Adipocyte (in vitro differentiated cells): ENCODE measurements around the gene C14orf132.

ENCODE experiments used
- DNase-seq: peaks from one replicate; pipeline ENCODE4 v3.0.0-alpha.2; 2015; ENCODE audit warnings: low read depth
- H3K27me3 ChIP-seq: replicated peaks from 2 replicates; pipeline ENCODE4 v1.7.0; 2013; ENCODE audit warnings: mild to moderate bottlenecking, low read length, moderate library complexity; ENCODE audit not compliant: control insufficient read depth, insufficient read depth
- H3K36me3 ChIP-seq: 2 replicates; pipeline ENCODE4 v1.7.0; 2013; ENCODE audit warnings: low read length, mild to moderate bottlenecking, moderate library complexity; ENCODE audit not compliant: control insufficient read depth, insufficient read depth, severe bottlenecking
- H3K4me1 ChIP-seq: 2 replicates; pipeline ENCODE4 v1.7.0; 2013; ENCODE audit warnings: mild to moderate bottlenecking, low read length, moderate library complexity; ENCODE audit not compliant: control insufficient read depth, insufficient read depth
- H3K4me3 ChIP-seq: 2 replicates; pipeline ENCODE4 v1.7.0; 2013; ENCODE audit warnings: mild to moderate bottlenecking, low read length, moderate library complexity
- H3K9ac ChIP-seq: 2 replicates; pipeline ENCODE4 v1.7.0; 2013; ENCODE audit warnings: mild to moderate bottlenecking, low read length, moderate library complexity
- H3K9me3 ChIP-seq: 2 replicates; pipeline ENCODE4 v1.7.0; 2013; ENCODE audit warnings: mild to moderate bottlenecking, low read length, moderate library complexity; ENCODE audit not compliant: control insufficient read depth

C14orf132 gene

DNA sequence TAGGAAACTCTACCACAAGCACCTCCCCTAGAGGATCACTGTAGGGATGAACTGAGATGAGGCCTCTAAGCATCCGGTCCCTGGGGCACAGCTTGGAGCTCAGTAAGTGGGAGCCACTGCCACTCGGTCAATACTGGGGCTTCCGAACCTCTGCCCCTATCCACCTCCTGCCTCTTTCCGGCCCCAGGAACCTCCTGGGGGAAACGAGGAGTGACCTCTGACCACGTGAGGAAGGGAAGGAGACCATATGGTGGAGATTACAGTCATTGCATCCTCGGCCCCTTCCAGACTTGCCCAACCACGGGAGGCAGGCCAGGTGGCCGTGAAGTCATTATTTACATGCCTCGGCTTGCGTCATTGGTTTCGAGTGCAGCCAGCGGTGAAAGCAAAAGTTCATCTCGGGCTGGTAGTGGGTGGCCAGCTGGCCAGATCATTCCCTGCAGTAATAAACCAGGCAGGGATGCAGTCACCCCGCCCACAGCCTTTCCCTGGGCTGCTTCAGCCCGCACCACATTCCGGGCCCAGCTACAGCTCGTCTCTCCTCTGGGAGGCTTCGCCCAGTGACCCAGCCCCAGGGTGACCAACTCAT lies 65.4 kb downstream of the C14orf132 start:
- peak; percentile 99 for DNase-seq
- Histone ChIP-seq H3K36me3 (no peaks in the 10 kb centered on the region), H3K4me1 (peaks cover 43% of the 10 kb centered on the region), H3K9me3 (no peaks in the 10 kb centered on the region), H3K9ac (no peak overlapping the region), H3K27me3 (no peaks in the 10 kb centered on the region), H3K4me3 (no peak overlapping the region)

- Histone ChIP-seq H3K27me3 (no peaks in the 10 kb centered on the region), H3K9ac (no peak overlapping the region), H3K4me3 (no peak overlapping the region), H3K36me3 (no peaks in the 10 kb centered on the region), H3K4me1 (peaks cover 43% of the 10 kb centered on the region), H3K9me3 (no peaks in the 10 kb centered on the region)
- DNase-seq = no peak
These were observed 66.1 kb downstream of the C14orf132 start for GRCh38 chr14:96105089-96105925.

- Histone ChIP-seq H3K36me3 (no peaks in the 10 kb centered on the region), H3K9ac (no peak overlapping the region), H3K27me3 (no peaks in the 10 kb centered on the region), H3K4me1 (peaks cover 39% of the 10 kb centered on the region), H3K9me3 (no peaks in the 10 kb centered on the region), H3K4me3 (no peak overlapping the region)
- no peak for DNase-seq
These were observed 66.8 kb downstream of the C14orf132 start for GRCh38 chr14:96105926-96106441.

- Histone ChIP-seq H3K4me3 (no peak overlapping the region), H3K9ac (no peak overlapping the region), H3K27me3 (no peaks in the 10 kb centered on the region), H3K4me1 (peaks cover 30% of the 10 kb centered on the region), H3K9me3 (no peaks in the 10 kb centered on the region), H3K36me3 (no peaks in the 10 kb centered on the region)
- DNase-seq = no peak
These were observed 67.7 kb downstream of the C14orf132 start for GRCh38 chr14:96106891-96107290.

- Histone ChIP-seq H3K4me3 (no peak overlapping the region), H3K4me1 (peaks cover 23% of the 10 kb centered on the region), H3K9me3 (peaks cover 5% of the 10 kb centered on the region), H3K9ac (no peak overlapping the region), H3K27me3 (no peaks in the 10 kb centered on the region), H3K36me3 (no peaks in the 10 kb centered on the region)
- no peak for DNase-seq
These were observed 69.1 kb downstream of the C14orf132 start for GRCh38 chr14:96108061-96108795.

DNA sequence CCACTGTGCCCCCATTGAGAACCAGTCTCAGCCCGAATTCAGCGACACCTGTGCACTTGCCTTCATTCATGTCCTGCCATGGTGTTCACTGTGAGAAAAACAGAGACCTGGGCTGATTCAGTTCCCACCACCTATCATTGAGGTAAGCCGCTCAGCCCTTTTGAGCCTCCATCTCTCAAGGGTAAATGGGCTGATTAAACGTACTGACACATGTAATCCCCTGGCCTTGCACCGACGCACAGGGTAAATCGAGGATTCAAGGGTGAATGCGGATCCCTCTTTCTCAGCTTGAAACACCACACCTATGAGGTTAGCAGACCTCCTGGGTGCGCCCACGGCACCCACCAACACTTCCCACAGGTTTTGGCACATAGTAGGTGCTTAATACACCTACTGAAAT lies 69.7 kb downstream of the C14orf132 start:
- H3K9ac ChIP-seq = no peak overlapping the region
- H3K36me3 ChIP-seq = no peaks in the 10 kb centered on the region
- DNase-seq = no peak
- peaks cover 23% of the 10 kb centered on the region for H3K4me1 ChIP-seq
- peaks cover 9% of the 10 kb centered on the region for H3K9me3 ChIP-seq
- H3K27me3 ChIP-seq = no peaks in the 10 kb centered on the region
- H3K4me3 ChIP-seq = no peak overlapping the region

GRCh38 chr14:96109596-96110355 lies 70.6 kb downstream of the C14orf132 start:
- no peak for DNase-seq
- peaks cover 16% of the 10 kb centered on the region for H3K9me3 ChIP-seq
- no peaks in the 10 kb centered on the region for H3K36me3 ChIP-seq
- no peaks in the 10 kb centered on the region for H3K27me3 ChIP-seq
- peaks cover 16% of the 10 kb centered on the region for H3K4me1 ChIP-seq
- no peak overlapping the region for H3K9ac ChIP-seq
- H3K4me3 ChIP-seq = no peak overlapping the region

- Histone ChIP-seq H3K36me3 (no peaks in the 10 kb centered on the region), H3K9ac (no peak overlapping the region), H3K4me3 (no peak overlapping the region), H3K9me3 (peaks cover 16% of the 10 kb centered on the region), H3K4me1 (no peaks in the 10 kb centered on the region), H3K27me3 (no peaks in the 10 kb centered on the region)
- no peak for DNase-seq
These were observed 72.9 kb downstream of the C14orf132 start for GRCh38 chr14:96112032-96112431.

DNA sequence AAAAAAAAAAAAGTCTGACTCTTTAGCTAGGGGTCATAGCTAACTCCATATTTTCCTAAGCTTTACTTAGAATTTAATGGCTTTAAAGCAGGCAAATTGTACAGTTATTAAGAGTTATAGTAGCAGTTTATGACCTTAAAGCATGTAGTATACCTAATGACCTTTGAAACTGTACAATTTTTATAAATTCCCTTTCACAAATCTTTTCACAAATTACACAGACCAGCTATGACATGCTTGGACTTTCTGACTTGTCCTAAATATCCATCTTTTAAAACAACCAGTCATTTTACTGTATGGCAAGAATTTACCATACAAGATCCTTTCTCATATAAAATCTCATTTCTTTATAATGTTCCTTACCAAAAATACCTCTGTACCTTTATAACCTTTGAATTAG lies 74.8 kb downstream of the C14orf132 start:
- Histone ChIP-seq H3K27me3 (no peaks in the 10 kb centered on the region), H3K4me1 (no peaks in the 10 kb centered on the region), H3K36me3 (no peaks in the 10 kb centered on the region), H3K9me3 (peaks cover 16% of the 10 kb centered on the region), H3K4me3 (no peak overlapping the region), H3K9ac (no peak overlapping the region)
- no peak for DNase-seq

DNA sequence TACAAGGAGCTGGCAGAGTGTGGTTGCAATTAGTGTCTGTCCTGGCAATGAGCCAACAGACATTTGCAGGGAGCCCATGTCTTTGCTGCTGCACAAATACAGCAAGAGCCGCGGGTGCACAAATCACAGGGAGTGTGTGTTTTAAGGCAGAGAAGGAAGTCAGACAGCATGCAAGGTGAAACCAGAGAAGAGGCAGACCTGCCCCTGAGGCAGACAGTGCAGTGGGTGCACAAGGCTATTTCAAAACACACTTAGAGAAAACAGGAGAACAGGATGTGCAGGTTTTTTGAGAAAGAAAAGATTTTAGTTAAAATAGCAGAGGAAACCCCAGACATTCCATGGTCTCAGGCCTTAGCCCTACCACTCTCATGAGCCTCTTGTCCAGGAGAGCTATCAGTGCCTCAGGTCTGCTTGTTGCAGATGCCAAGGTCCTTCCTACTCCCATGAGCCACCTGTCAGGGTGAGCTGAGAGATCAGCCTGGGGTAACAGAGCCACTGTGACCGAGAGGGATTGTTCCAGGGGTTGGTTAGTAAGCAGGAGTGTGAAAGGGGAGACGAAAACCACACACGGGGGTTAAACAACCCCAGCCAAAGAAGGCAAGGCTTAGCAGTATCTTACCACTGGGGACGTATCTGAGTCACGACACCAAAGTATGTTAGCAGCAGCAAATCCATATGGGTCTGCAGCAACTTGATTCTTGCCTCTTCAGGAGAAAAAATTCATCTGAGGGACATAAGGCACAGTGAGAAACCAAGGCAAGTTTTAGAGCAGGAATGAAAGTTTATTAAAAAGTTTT lies 78.1 kb downstream of the C14orf132 start:
- no peaks in the 10 kb centered on the region for H3K27me3 ChIP-seq
- DNase-seq = peak; percentile 52
- H3K36me3 ChIP-seq = no peaks in the 10 kb centered on the region
- H3K9ac ChIP-seq = no peak overlapping the region
- H3K4me3 ChIP-seq = no peak overlapping the region
- H3K4me1 ChIP-seq = peaks cover 20% of the 10 kb centered on the region
- H3K9me3 ChIP-seq = peaks cover 16% of the 10 kb centered on the region
